Dendritic cell treated with granulocyte-macrophage colony-stimulating factor and Interleukin-4, amounts not matched to agents 40 ng/mL and 50 ng/mL, for 4 days (primary cell): ENCODE measurements around the gene SLC35D2.

Experiments
- H3K27ac Mint-ChIP-seq: one replicate; pipeline ENCODE4 v1.8.0; 2022; ENCODE audit warnings: mild to moderate bottlenecking, mixed read lengths
- H3K27me3 Mint-ChIP-seq: one replicate; pipeline ENCODE4 v1.8.0; 2022; ENCODE audit warnings: mild to moderate bottlenecking, mixed read lengths
- H3K36me3 Mint-ChIP-seq: one replicate; pipeline ENCODE4 v1.8.0; 2022; ENCODE audit warnings: low read depth, mixed read lengths
- H3K4me1 Mint-ChIP-seq: one replicate; pipeline ENCODE4 v1.8.0; 2022; ENCODE audit warnings: low read depth, mixed read lengths
- H3K4me3 Mint-ChIP-seq: one replicate; pipeline ENCODE4 v1.8.0; 2022; ENCODE audit warnings: mild to moderate bottlenecking, moderate library complexity, mixed read lengths
- H3K9me3 Mint-ChIP-seq: one replicate; pipeline ENCODE4 v1.8.0; 2022; ENCODE audit warnings: mixed read lengths
- intact Hi-C: fragments of 100-400 bp; cut with micrococcal nuclease; formaldehyde crosslinking; loops from one replicate; pipeline ENCODE4 v1.15.0; 2022

The SLC35D2 gene

DNA sequence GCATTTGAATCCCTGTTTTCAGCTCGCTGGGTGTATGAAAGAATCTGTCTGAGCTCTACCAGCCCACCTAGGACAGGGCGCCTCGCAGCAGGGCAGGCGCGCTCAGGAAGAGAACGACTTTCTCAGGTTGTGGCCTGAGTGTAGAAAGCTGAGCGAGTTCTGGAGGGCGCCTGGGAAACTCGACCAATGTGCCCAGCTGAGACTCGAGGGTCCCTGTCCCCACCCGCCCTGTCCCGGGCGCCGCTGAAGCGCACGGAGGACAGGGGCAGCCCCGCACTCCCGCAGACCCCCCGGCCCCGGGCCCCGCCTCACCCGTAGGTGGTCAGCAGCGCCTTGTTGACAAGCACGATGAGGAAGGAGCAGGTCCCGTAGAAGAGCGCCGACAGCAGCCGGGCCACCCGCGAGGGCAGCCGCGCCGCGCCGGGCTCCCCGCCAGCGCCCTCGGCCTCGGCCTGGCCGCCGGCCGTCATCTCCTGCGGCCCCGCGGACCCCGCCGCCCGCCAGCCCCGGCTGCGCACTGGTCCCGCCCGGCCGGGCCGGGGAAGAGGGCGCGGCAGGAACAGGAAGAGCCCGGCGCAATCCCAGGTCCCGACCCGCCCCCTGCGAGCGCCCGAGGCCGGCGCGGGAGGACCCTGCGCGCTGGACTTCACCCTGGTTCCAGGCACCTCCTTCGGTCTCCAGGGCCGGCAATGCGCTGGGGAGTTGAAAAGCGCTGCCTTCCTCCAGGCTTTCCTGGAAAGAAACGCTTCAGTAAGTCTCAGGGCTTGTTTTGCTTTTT lies at the start of gene SLC35D2:
Gene SLC35D2 (minus strand): TSS at position 547 of the 778 bp plus-strand sequence. CDS start 77 bp downstream, at position 470.
- peaks cover 21% of the 10 kb centered on the region for H3K36me3 Mint-ChIP-seq
- H3K9me3 Mint-ChIP-seq = no peaks in the 10 kb centered on the region
- H3K27ac Mint-ChIP-seq = peak within 1 kb of the TSS; percentile 74
- no peaks in the 10 kb centered on the region for H3K27me3 Mint-ChIP-seq
- H3K4me1 Mint-ChIP-seq = peaks cover 16% of the 10 kb centered on the region
- intact Hi-C loops = loop anchor here (1.0 kb wide), 1 partner anchor 34 kb away; no protein-coding TSS in a partner anchor
- peak within 1 kb of the TSS; percentile 82 for H3K4me3 Mint-ChIP-seq

GRCh38 chr9:96430377-96430776 lies 46.9 kb upstream of the SLC35D2 start:
- Mint-ChIP-seq H3K4me1 (peaks cover 7% of the 10 kb centered on the region), H3K27ac (no peak overlapping the region), H3K27me3 (peaks cover 5% of the 10 kb centered on the region), H3K9me3 (no peaks in the 10 kb centered on the region), H3K36me3 (no peaks in the 10 kb centered on the region), H3K4me3 (no peak overlapping the region)
- intact Hi-C loops = no loop called here

DNA sequence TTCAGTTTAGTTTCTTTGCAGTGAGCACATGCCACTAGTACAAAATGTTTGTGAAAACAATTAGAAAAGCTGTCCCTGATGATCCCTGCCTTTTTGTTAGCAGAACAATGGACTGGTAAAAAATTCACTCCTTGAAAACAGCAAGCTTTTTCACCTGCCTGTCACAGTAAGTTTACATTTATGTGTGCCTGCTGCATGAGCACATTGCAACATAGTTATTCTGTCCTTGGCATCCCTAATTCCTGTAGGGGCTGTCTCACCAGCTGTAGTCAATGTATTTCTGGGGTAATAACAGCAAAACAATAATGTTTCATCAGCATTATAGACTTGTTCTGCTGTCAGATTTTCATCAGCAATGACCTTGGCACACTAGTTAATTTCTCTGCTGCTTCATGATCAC lies 46.2 kb upstream of the SLC35D2 start:
- Mint-ChIP-seq H3K4me3 (no peak overlapping the region), H3K27ac (no peak overlapping the region), H3K36me3 (no peaks in the 10 kb centered on the region), H3K9me3 (no peaks in the 10 kb centered on the region), H3K27me3 (peaks cover 5% of the 10 kb centered on the region), H3K4me1 (peaks cover 7% of the 10 kb centered on the region)
- intact Hi-C loops = no loop called here

DNA sequence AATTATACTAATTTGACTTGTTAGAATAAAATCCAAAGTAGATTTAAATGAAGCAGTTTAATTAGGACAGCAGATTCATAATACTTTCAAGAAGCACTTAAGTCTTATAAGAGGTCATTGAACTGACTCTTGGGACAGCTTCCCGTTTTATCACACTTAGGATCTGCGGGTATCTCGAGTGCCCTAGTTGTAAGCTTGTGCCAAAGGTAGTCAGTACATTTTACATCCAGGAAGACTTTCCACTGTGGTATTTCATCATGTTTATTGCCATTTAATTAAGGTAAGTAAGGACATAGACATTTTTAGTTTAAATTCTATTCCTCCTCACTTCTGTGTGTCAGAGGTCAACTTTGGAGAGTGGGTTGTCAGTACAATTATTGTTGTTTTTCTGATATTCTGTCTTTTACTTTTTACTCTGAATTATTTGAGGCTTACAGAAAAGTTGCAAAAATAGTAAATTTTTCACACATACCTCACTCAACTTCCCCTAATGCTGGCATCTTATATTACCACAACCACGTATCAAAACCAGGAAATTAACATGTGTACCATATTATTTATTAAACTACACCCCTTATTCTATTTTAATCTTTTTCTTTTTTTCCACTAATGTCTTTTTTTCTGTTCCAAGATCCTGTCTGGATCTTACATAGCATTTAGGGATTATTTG lies 42.1 kb upstream of the SLC35D2 start:
- Mint-ChIP-seq H3K27me3 (peaks cover 1% of the 10 kb centered on the region), H3K4me1 (peaks cover 15% of the 10 kb centered on the region), H3K27ac (no peak overlapping the region), H3K9me3 (no peaks in the 10 kb centered on the region), H3K4me3 (no peak overlapping the region), H3K36me3 (no peaks in the 10 kb centered on the region)
- intact Hi-C loops = no loop called here

DNA sequence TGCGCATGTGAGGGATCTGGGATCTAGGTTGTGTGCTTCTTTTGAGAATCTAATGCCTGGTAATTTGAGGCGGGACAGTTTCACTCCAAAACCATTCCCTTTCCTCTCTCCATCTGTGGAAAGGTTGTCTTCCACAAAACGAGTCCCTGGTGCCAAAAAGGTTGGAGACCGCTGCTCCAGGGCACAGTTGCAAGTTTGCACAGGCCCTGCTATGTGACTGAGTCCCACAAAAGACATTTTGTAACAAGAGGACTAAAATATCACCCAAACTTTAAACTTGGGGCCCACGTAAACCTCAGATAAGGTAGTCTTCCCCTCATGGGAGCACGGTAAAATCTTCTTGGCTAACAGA lies 40.5 kb upstream of the SLC35D2 start:
- peaks cover 2% of the 10 kb centered on the region for H3K36me3 Mint-ChIP-seq
- intact Hi-C loops = no loop called here
- peaks cover 27% of the 10 kb centered on the region for H3K4me1 Mint-ChIP-seq
- H3K9me3 Mint-ChIP-seq = no peaks in the 10 kb centered on the region
- no peak overlapping the region for H3K4me3 Mint-ChIP-seq
- peaks cover 1% of the 10 kb centered on the region for H3K27me3 Mint-ChIP-seq
- H3K27ac Mint-ChIP-seq = no peak overlapping the region

GRCh38 chr9:96423322-96423984 lies 39.9 kb upstream of the SLC35D2 start:
- Mint-ChIP-seq H3K27me3 (peaks cover 1% of the 10 kb centered on the region), H3K4me3 (no peak overlapping the region), H3K9me3 (no peaks in the 10 kb centered on the region), H3K27ac (no peak overlapping the region), H3K4me1 (peaks cover 27% of the 10 kb centered on the region), H3K36me3 (peaks cover 6% of the 10 kb centered on the region)
- intact Hi-C loops = no loop called here

DNA sequence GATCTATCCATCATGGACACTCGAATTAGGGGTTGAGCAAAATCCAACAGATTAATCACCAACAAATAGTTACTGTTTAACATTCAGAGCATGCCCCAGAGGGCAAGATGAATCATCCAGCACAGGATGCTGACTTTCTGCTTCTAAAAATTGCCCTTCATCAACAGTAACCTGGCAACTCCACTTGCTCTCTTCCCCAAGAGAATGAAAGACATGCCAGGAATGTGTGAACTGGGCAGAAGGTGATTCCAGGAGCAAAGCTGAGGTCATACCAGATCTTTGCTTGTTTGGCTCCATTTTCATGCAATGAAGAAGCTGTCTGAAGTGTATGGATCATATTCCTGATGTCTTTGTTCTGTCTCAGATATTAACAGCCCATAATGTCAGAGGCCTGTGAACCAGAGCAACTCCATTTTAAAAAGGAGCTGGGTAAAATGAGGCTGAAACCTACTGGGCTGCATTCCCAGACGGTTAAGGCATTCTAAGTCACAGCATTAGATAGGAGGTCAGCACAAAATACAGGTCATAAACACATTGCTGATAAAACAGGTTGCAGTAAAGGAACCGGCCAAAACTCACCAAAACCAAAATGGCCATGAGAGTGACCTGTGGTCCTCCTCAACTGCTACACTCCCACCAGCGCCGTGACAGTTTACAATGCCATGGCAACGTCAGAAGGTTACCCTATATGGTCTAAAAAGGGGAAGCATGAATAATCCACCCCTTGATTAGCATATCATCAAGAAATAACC lies 37.1 kb upstream of the SLC35D2 start:
- H3K4me3 Mint-ChIP-seq = no peak overlapping the region
- H3K4me1 Mint-ChIP-seq = peaks cover 26% of the 10 kb centered on the region
- intact Hi-C loops = no loop called here
- peaks cover 6% of the 10 kb centered on the region for H3K36me3 Mint-ChIP-seq
- H3K27me3 Mint-ChIP-seq = no peaks in the 10 kb centered on the region
- no peaks in the 10 kb centered on the region for H3K9me3 Mint-ChIP-seq
- peak overlapping the region; percentile 97 for H3K27ac Mint-ChIP-seq

GRCh38 chr9:96419691-96419969 lies 36.1 kb upstream of the SLC35D2 start:
- H3K27me3 Mint-ChIP-seq = no peaks in the 10 kb centered on the region
- no peaks in the 10 kb centered on the region for H3K9me3 Mint-ChIP-seq
- peaks cover 25% of the 10 kb centered on the region for H3K4me1 Mint-ChIP-seq
- peak overlapping the region; percentile 97 for H3K27ac Mint-ChIP-seq
- intact Hi-C loops = loop anchor here (2.0 to 10.0 kb wide), 2 partner anchors 235 to 435 kb away; partner anchors contain the start of genes PRXL2C and ZNF782
- peak overlapping the region; percentile 85 for H3K4me3 Mint-ChIP-seq
- H3K36me3 Mint-ChIP-seq = peaks cover 6% of the 10 kb centered on the region

DNA sequence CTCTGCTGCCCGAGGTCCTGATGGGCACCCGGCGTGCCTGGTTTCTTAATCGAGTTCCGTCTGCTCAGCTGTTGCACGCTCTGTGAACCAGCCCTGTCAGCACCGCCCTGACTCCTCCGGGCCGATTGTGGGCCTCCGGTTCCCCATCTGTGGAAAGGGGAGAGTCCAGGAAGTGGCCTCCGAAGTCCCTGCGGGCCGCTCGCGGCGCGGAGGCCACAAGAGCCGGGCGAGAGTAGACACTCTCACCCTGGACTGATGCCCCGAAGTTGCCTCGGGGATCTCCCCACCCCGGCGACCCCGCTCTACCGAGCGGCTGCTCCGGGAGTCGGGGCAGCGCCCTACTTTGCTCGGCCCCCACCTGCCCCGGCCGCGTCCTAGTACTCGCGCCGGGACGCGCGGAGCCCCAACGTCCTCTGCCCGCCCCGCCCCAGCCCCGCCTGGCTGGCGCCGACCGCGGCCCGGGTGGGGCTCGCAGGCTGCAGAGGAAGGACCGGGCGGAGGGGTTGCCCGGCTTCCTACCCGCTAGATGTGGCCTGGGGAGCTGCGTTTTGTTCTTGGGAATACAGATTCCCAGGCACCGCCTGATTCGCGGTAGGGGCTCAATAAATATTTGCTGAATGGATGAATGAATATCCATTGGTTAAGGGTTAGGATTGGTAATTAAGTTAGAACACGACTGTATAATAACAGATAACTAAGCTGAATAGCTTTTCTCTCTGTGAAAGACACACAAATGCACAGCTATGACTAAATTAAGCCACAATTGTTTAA lies 35.6 kb upstream of the SLC35D2 start:
- no peaks in the 10 kb centered on the region for H3K9me3 Mint-ChIP-seq
- H3K36me3 Mint-ChIP-seq = peaks cover 6% of the 10 kb centered on the region
- H3K4me1 Mint-ChIP-seq = peaks cover 25% of the 10 kb centered on the region
- intact Hi-C loops = loop anchor here (1.0 to 10.0 kb wide), 3 partner anchors 31 to 436 kb away; partner anchors contain the start of genes HABP4, PRXL2C and ZNF782
- H3K27ac Mint-ChIP-seq = peak overlapping the region; percentile 97
- no peaks in the 10 kb centered on the region for H3K27me3 Mint-ChIP-seq
- H3K4me3 Mint-ChIP-seq = peak overlapping the region; percentile 85

- Mint-ChIP-seq H3K27me3 (no peaks in the 10 kb centered on the region), H3K4me1 (peaks cover 31% of the 10 kb centered on the region), H3K27ac (peak within 1 kb of the TSS; percentile 97), H3K9me3 (no peaks in the 10 kb centered on the region), H3K4me3 (peak within 1 kb of the TSS; percentile 85), H3K36me3 (peaks cover 6% of the 10 kb centered on the region)
- intact Hi-C loops = loop anchor here (1.0 to 10.0 kb wide), 3 partner anchors 32 to 436 kb away; partner anchors contain the start of genes HABP4, PRXL2C and ZNF782
Observed at GRCh38 chr9:96418083-96418919, 34.8 kb upstream of the SLC35D2 start, which contains the start of gene ZNF367. TSS of gene ZNF367 (minus strand) at chr9:96418370. CDS start at chr9:96418032, 338 bp downstream.

DNA sequence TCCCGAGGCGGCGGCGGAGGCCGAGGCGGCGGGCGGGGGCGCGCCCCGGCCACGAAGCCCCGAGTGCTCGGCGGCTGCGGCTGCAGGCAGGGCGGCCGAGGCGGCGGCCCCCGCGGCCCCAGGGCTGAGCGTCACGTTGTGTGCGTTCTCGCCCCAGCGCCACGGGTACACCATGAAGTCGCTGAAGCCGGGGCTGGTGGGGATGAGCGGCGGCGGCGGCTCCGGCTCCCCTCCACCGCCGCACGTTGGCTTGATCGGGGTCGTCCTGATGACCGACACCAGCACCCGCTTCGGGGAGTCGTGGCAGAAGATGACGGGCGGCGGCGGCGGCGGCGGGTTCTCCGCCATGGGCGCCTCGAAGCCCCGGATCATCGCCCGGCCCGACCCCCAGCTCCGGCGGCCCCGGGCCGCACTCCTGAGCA lies 34.2 kb upstream of the SLC35D2 start:
- intact Hi-C loops = loop anchor here (1.0 to 10.0 kb wide), 4 partner anchors 33 to 437 kb away; partner anchors contain the start of genes HABP4, PRXL2C, SLC35D2 and ZNF782
- Mint-ChIP-seq H3K4me3 (peak overlapping the region; percentile 83), H3K9me3 (no peaks in the 10 kb centered on the region), H3K36me3 (peaks cover 6% of the 10 kb centered on the region), H3K27ac (peak overlapping the region; percentile 97), H3K4me1 (peaks cover 33% of the 10 kb centered on the region), H3K27me3 (no peaks in the 10 kb centered on the region)

- Mint-ChIP-seq H3K4me3 (peak overlapping the region; percentile 82), H3K36me3 (peaks cover 6% of the 10 kb centered on the region), H3K27ac (peak overlapping the region; percentile 97), H3K27me3 (no peaks in the 10 kb centered on the region), H3K9me3 (no peaks in the 10 kb centered on the region), H3K4me1 (peaks cover 33% of the 10 kb centered on the region)
- intact Hi-C loops = loop anchor here (1.0 to 10.0 kb wide), 2 partner anchors 34 to 438 kb away; partner anchors contain the start of genes SLC35D2 and ZNF782
Observed at GRCh38 chr9:96417051-96417586, 33.6 kb upstream of the SLC35D2 start.
